Astrocyte (in vitro differentiated cells and primary cell): Measurements from ENCODE around the gene BUD23. TPM values are rescaled to one million over a fixed set of nuclear protein-coding genes. Genes with fewer than 3 reads are reported as not detected.
A peak's percentile ranks its signal among the peaks of the same experiment; 100 is the strongest.

Source experiments
- DNase-seq: peaks from one replicate; pipeline ENCODE4 v3.0.0-alpha.2; 2010; ENCODE audit warnings: low read depth
- FAIRE-seq: peaks from 2 replicates; lab custom pipeline; 2011; peaks lifted over from hg19 to GRCh38; lab: Jason Lieb, UNC
- H2AFZ ChIP-seq: 2 replicates; pipeline ENCODE4 v1.6.0; 2012; ENCODE audit warnings: low read depth, low read length, inconsistent platforms
- H3K27ac ChIP-seq: 2 replicates; pipeline ENCODE4 v1.5.1; 2011; ENCODE audit warnings: low read depth, low read length, inconsistent platforms
- H3K27me3 ChIP-seq: 2 replicates; pipeline ENCODE4 v1.6.0; 2011; ENCODE audit warnings: low read length, inconsistent platforms; ENCODE audit not compliant: insufficient read depth
- H3K36me3 ChIP-seq: 2 replicates; pipeline ENCODE4 v1.5.1; 2011; ENCODE audit warnings: low read length, inconsistent platforms; ENCODE audit not compliant: insufficient read depth
- H3K4me1 ChIP-seq: 2 replicates; pipeline ENCODE4 v1.5.1; 2011; ENCODE audit warnings: low read length, inconsistent platforms; ENCODE audit not compliant: insufficient read depth
- H3K4me2 ChIP-seq: 2 replicates; pipeline ENCODE4 v1.6.0; 2012; ENCODE audit warnings: low read length, inconsistent platforms
- H3K4me3 ChIP-seq: 2 replicates; pipeline ENCODE4 v1.5.1; 2011; ENCODE audit warnings: low read depth, mild to moderate bottlenecking, low read length, inconsistent platforms; ENCODE audit not compliant: insufficient read depth
- H3K79me2 ChIP-seq: 2 replicates; pipeline ENCODE4 v1.6.0; 2012; ENCODE audit warnings: mild to moderate bottlenecking, low read length, inconsistent platforms; ENCODE audit not compliant: insufficient read depth
- H3K9ac ChIP-seq: 2 replicates; pipeline ENCODE4 v1.6.0; 2012; ENCODE audit warnings: mild to moderate bottlenecking, low read length, inconsistent platforms
- H3K9me3 ChIP-seq: 2 replicates; pipeline ENCODE4 v1.5.1; 2012; ENCODE audit warnings: low read depth, mild to moderate bottlenecking, low read length, inconsistent platforms; ENCODE audit not compliant: insufficient read depth
- H4K20me1 ChIP-seq: 2 replicates; pipeline ENCODE4 v1.6.0; 2012; ENCODE audit warnings: low read length, inconsistent platforms; ENCODE audit not compliant: insufficient read depth
- H3K27ac Mint-ChIP-seq: one replicate; pipeline ENCODE4 v1.8.0; 2021; ENCODE audit warnings: mild to moderate bottlenecking, mixed read lengths; ENCODE audit not compliant: unreplicated experiment
- H3K27me3 Mint-ChIP-seq: one replicate; pipeline ENCODE4 v1.8.0; 2021; ENCODE audit warnings: low read depth, mixed read lengths; ENCODE audit not compliant: unreplicated experiment
- H3K36me3 Mint-ChIP-seq: one replicate; pipeline ENCODE4 v1.8.0; 2021; ENCODE audit warnings: low read depth, mixed read lengths; ENCODE audit not compliant: unreplicated experiment
- H3K4me1 Mint-ChIP-seq: one replicate; pipeline ENCODE4 v1.8.0; 2021; ENCODE audit warnings: low read depth, mixed read lengths; ENCODE audit not compliant: unreplicated experiment
- H3K4me3 Mint-ChIP-seq: one replicate; pipeline ENCODE4 v1.8.0; 2021; ENCODE audit warnings: mild to moderate bottlenecking, moderate library complexity, mixed read lengths; ENCODE audit not compliant: unreplicated experiment
- H3K9me3 Mint-ChIP-seq: one replicate; pipeline ENCODE4 v1.8.0; 2021; ENCODE audit warnings: mild to moderate bottlenecking, mixed read lengths; ENCODE audit not compliant: unreplicated experiment
- CTCF ChIP-seq: IDR thresholded peaks from 2 replicates; pipeline ENCODE4 v1.5.1; 2011; ENCODE audit warnings: low read depth, mild to moderate bottlenecking, inconsistent platforms, low read length, moderate library complexity; ENCODE audit not compliant: insufficient read depth
- EZH2 ChIP-seq: IDR thresholded peaks from 2 replicates; pipeline ENCODE4 v1.6.1; 2012; ENCODE audit warnings: mild to moderate bottlenecking, low read length, inconsistent platforms; ENCODE audit not compliant: insufficient read depth
- total RNA-seq: library from RNA; stranded (reverse); gene quantifications from 2 replicates; pipeline ENCODE4 v1.2.1, GENCODE V29; 2021

BUD23 gene
- total RNA-seq, 1 donor from 2014 or later, result 73.1 TPM

GRCh38 chr7:73642834-73643233, 40.6 kb upstream of the BUD23 start:
- Histone ChIP-seq H2AFZ (no peak overlapping the region), H3K79me2 (no peaks in the 10 kb centered on the region), H3K4me1 (no peaks in the 10 kb centered on the region), H3K4me3 (no peak overlapping the region), H3K36me3 (no peaks in the 10 kb centered on the region), H4K20me1 (peaks cover 3% of the 10 kb centered on the region), H3K9me3 (peaks cover 11% of the 10 kb centered on the region), H3K9ac (no peak overlapping the region), H3K27me3 (peaks cover 29% of the 10 kb centered on the region), H3K4me2 (no peak overlapping the region), H3K27ac (no peak overlapping the region)
- Mint-ChIP-seq H3K27ac (no peak overlapping the region), H3K4me1 (no peaks in the 10 kb centered on the region), H3K4me3 (no peak overlapping the region), H3K27me3 (peaks cover 41% of the 10 kb centered on the region), H3K36me3 (no peaks in the 10 kb centered on the region), H3K9me3 (peaks cover 2% of the 10 kb centered on the region)
- TF ChIP-seq EZH2 (no peak), CTCF (no peak)
- FAIRE-seq (no peak), DNase-seq (peak; percentile 17)

GRCh38 chr7:73644688-73645286, 38.6 kb upstream of the BUD23 start:
- H3K36me3 ChIP-seq, result no peaks in the 10 kb centered on the region
- DNase-seq, result no peak
- H3K27ac ChIP-seq, result no peak overlapping the region
- Mint-ChIP-seq H3K27me3 (peaks cover 58% of the 10 kb centered on the region), H3K4me1 (no peaks in the 10 kb centered on the region), H3K36me3 (no peaks in the 10 kb centered on the region), H3K27ac (no peak overlapping the region), H3K9me3 (peaks cover 4% of the 10 kb centered on the region), H3K4me3 (no peak overlapping the region)
- no peak for TF ChIP-seq EZH2
- TF ChIP-seq CTCF, result no peak
- H3K27me3 ChIP-seq, result peaks cover 45% of the 10 kb centered on the region
- H3K4me2 ChIP-seq, result no peak overlapping the region
- no peak overlapping the region for H2AFZ ChIP-seq
- H3K4me1 ChIP-seq, result no peaks in the 10 kb centered on the region
- no peak overlapping the region for H3K4me3 ChIP-seq
- peaks cover 3% of the 10 kb centered on the region for H4K20me1 ChIP-seq
- peaks cover 11% of the 10 kb centered on the region for H3K9me3 ChIP-seq
- no peaks in the 10 kb centered on the region for H3K79me2 ChIP-seq
- FAIRE-seq, result no peak
- no peak overlapping the region for H3K9ac ChIP-seq

GRCh38 chr7:73645643-73646174, 37.7 kb upstream of the BUD23 start:
- no peak for TF ChIP-seq CTCF
- no peak for TF ChIP-seq EZH2
- no peaks in the 10 kb centered on the region for H3K36me3 ChIP-seq
- peaks cover 3% of the 10 kb centered on the region for H4K20me1 ChIP-seq
- peaks cover 4% of the 10 kb centered on the region for H3K9me3 Mint-ChIP-seq
- H2AFZ ChIP-seq, result no peak overlapping the region
- no peaks in the 10 kb centered on the region for H3K36me3 Mint-ChIP-seq
- no peak overlapping the region for H3K9ac ChIP-seq
- no peak overlapping the region for H3K4me3 ChIP-seq
- no peaks in the 10 kb centered on the region for H3K4me1 ChIP-seq
- no peak overlapping the region for H3K4me3 Mint-ChIP-seq
- DNase-seq, result no peak
- peaks cover 65% of the 10 kb centered on the region for H3K27me3 Mint-ChIP-seq
- FAIRE-seq, result no peak
- no peak overlapping the region for H3K27ac Mint-ChIP-seq
- H3K79me2 ChIP-seq, result no peaks in the 10 kb centered on the region
- H3K27me3 ChIP-seq, result peaks cover 52% of the 10 kb centered on the region
- H3K9me3 ChIP-seq, result peaks cover 11% of the 10 kb centered on the region
- no peaks in the 10 kb centered on the region for H3K4me1 Mint-ChIP-seq
- H3K27ac ChIP-seq, result no peak overlapping the region
- no peak overlapping the region for H3K4me2 ChIP-seq
